SK-N-SH (cell line): ENCODE measurements around the gene CRB3.

Experiments used
- CHD2 ChIP-seq: fragments of 150-350 bp; IDR thresholded peaks from 2 replicates; pipeline ENCODE4 v1.6.1; 2018; ENCODE audit warnings: low read length; ENCODE audit not compliant: partially characterized antibody
- CTCF ChIP-seq: fragments of 200-600 bp; sonication (generic); IDR thresholded peaks from 2 replicates; pipeline ENCODE4 v1.6.1; 2017; ENCODE audit warnings: antibody characterized with exemption, mild to moderate bottlenecking, moderate library complexity
- EP300 ChIP-seq, 2 experiments: IDR thresholded peaks; 2 replicates each; pipeline versions ENCODE4 v1.4.0 to v1.6.1; 2012; ENCODE audit warnings: borderline replicate concordance in 1 of 2, low read depth in 1 of 2, low read length in 1 of 2
- GABPA ChIP-seq: IDR thresholded peaks from 2 replicates; pipeline ENCODE4 v1.4.0; 2012; ENCODE audit warnings: low read depth, mild to moderate bottlenecking
- JUND ChIP-seq: IDR thresholded peaks from 2 replicates; pipeline ENCODE4 v1.4.0; 2012
- MEF2A ChIP-seq: IDR thresholded peaks from 2 replicates; pipeline ENCODE4 v1.4.0; 2012; ENCODE audit warnings: low read depth, borderline replicate concordance
- PBX3 ChIP-seq: IDR thresholded peaks from 2 replicates; pipeline ENCODE4; 2012
- POLR2AphosphoS5 ChIP-seq: IDR thresholded peaks from 2 replicates; pipeline ENCODE4 v1.6.1; 2012; ENCODE audit warnings: low read depth, low read length
- REST ChIP-seq: IDR thresholded peaks from 2 replicates; pipeline ENCODE4 v1.6.1; 2012; ENCODE audit warnings: mild to moderate bottlenecking, low read depth, low read length, moderate library complexity
- RFX5 ChIP-seq: IDR thresholded peaks from 2 replicates; pipeline ENCODE4 v1.6.1; 2012; ENCODE audit warnings: mild to moderate bottlenecking, improper control_type of control experiment, low read length
- YY1 ChIP-seq: IDR thresholded peaks from 2 replicates; pipeline ENCODE4 v1.4.0; 2012; ENCODE audit warnings: low read depth, mild to moderate bottlenecking
- TF ChIP-seq, protein P1 (sequence below): fragments of 150-350 bp; IDR thresholded peaks from 2 replicates; pipeline ENCODE4 v1.6.1; 2016; ENCODE audit warnings: mild to moderate bottlenecking, low read depth, low read length
- TF ChIP-seq, protein P2 (sequence below): IDR thresholded peaks from 2 replicates; pipeline ENCODE4 v1.4.0; 2012; ENCODE audit warnings: low read depth
- TF ChIP-seq, protein P3 (sequence below): IDR thresholded peaks from 2 replicates; pipeline ENCODE4 v1.4.0; 2012; ENCODE audit warnings: low read depth, borderline replicate concordance

GRCh38 chr19:6467384-6467783 lies 3.3 kb downstream of the CRB3 start:
- TF ChIP-seq CTCF = no peak
- no peak for TF ChIP-seq REST
- TF ChIP-seq GABPA = no peak
- TF ChIP-seq YY1 = no peak
- no peak for TF ChIP-seq RFX5
- TF ChIP-seq POLR2AphosphoS5 = no peak
- TF ChIP-seq, protein P1, sequence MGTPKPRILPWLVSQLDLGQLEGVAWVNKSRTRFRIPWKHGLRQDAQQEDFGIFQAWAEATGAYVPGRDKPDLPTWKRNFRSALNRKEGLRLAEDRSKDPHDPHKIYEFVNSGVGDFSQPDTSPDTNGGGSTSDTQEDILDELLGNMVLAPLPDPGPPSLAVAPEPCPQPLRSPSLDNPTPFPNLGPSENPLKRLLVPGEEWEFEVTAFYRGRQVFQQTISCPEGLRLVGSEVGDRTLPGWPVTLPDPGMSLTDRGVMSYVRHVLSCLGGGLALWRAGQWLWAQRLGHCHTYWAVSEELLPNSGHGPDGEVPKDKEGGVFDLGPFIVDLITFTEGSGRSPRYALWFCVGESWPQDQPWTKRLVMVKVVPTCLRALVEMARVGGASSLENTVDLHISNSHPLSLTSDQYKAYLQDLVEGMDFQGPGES = no peak
- TF ChIP-seq CHD2 = no peak
- TF ChIP-seq PBX3 = no peak
- TF ChIP-seq, protein P2, sequence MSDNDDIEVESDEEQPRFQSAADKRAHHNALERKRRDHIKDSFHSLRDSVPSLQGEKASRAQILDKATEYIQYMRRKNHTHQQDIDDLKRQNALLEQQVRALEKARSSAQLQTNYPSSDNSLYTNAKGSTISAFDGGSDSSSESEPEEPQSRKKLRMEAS = no peak
- no peak for TF ChIP-seq EP300 (IDR thresholded peaks at IDR 0.05; ENCODE audit: borderline replicate concordance in 1 of 2, low read depth in 1 of 2, low read length in 1 of 2)
- TF ChIP-seq MEF2A = no peak
- no peak for TF ChIP-seq JUND
- TF ChIP-seq, protein P3, sequence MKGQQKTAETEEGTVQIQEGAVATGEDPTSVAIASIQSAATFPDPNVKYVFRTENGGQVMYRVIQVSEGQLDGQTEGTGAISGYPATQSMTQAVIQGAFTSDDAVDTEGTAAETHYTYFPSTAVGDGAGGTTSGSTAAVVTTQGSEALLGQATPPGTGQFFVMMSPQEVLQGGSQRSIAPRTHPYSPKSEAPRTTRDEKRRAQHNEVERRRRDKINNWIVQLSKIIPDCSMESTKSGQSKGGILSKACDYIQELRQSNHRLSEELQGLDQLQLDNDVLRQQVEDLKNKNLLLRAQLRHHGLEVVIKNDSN = no peak
